PC-3 (cell line): ENCODE data around the gene CSF2.

Source experiments
- EZH2 ChIP-seq: fragments of 300-600 bp; sonication (generic); IDR thresholded peaks from one replicate; pipeline ENCODE4 v1.6.1; 2017; ENCODE audit warnings: antibody characterized with exemption, mild to moderate bottlenecking, low read length; ENCODE audit not compliant: unreplicated experiment
- EZH2phosphoT487 ChIP-seq: fragments of 300-600 bp; sonication (generic); IDR thresholded peaks from 2 replicates; pipeline ENCODE4 v1.6.1; 2018; ENCODE audit warnings: mild to moderate bottlenecking, antibody characterized with exemption, low read length, borderline replicate concordance
- TF ChIP-seq, protein P1 (sequence below): fragments of 300-600 bp; sonication (generic); conservative IDR thresholded peaks from 2 replicates; pipeline ENCODE4 v1.5.1; 2017; ENCODE audit warnings: antibody characterized with exemption, low read depth, mild to moderate bottlenecking, low read length

- TF ChIP-seq, protein P1, sequence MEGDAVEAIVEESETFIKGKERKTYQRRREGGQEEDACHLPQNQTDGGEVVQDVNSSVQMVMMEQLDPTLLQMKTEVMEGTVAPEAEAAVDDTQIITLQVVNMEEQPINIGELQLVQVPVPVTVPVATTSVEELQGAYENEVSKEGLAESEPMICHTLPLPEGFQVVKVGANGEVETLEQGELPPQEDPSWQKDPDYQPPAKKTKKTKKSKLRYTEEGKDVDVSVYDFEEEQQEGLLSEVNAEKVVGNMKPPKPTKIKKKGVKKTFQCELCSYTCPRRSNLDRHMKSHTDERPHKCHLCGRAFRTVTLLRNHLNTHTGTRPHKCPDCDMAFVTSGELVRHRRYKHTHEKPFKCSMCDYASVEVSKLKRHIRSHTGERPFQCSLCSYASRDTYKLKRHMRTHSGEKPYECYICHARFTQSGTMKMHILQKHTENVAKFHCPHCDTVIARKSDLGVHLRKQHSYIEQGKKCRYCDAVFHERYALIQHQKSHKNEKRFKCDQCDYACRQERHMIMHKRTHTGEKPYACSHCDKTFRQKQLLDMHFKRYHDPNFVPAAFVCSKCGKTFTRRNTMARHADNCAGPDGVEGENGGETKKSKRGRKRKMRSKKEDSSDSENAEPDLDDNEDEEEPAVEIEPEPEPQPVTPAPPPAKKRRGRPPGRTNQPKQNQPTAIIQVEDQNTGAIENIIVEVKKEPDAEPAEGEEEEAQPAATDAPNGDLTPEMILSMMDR, result no peak
- no peak for TF ChIP-seq EZH2
- no peak for TF ChIP-seq EZH2phosphoT487
These were observed 17.6 kb upstream of the CSF2 start for GRCh38 chr5:132055808-132056609.
